Measurements from ENCODE around the gene RAC2.

GRCh38 chr22:37197451-37198257, 46.4 kb downstream of the RAC2 start:
- TF ChIP-seq POLR2A (IDR thresholded peaks at IDR 0.05): peak in 1 of 2 donors; percentile 5
- TF ChIP-seq, protein P1, sequence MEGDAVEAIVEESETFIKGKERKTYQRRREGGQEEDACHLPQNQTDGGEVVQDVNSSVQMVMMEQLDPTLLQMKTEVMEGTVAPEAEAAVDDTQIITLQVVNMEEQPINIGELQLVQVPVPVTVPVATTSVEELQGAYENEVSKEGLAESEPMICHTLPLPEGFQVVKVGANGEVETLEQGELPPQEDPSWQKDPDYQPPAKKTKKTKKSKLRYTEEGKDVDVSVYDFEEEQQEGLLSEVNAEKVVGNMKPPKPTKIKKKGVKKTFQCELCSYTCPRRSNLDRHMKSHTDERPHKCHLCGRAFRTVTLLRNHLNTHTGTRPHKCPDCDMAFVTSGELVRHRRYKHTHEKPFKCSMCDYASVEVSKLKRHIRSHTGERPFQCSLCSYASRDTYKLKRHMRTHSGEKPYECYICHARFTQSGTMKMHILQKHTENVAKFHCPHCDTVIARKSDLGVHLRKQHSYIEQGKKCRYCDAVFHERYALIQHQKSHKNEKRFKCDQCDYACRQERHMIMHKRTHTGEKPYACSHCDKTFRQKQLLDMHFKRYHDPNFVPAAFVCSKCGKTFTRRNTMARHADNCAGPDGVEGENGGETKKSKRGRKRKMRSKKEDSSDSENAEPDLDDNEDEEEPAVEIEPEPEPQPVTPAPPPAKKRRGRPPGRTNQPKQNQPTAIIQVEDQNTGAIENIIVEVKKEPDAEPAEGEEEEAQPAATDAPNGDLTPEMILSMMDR (IDR thresholded peaks at IDR 0.05): no peak

Measured in adrenal gland (tissue), 5 donors.